A673 (cell line): ENCODE measurements around the gene TLE7.

Experiments used
- CTCF ChIP-seq: fragments of 300-800, 200-600 bp; sonication (generic); conservative IDR thresholded peaks from 2 replicates; pipeline ENCODE4 v1.5.1; 2017; ENCODE audit warnings: low read depth, mild to moderate bottlenecking, antibody characterized with exemption, low read length, moderate library complexity, mixed read lengths
- EZH2 ChIP-seq: fragments of 200-600 bp; sonication (generic); IDR thresholded peaks from 2 replicates; pipeline ENCODE4 v1.6.1; 2017; ENCODE audit warnings: borderline replicate concordance, low read depth, mild to moderate bottlenecking, mixed read lengths, antibody characterized with exemption, low read length; ENCODE audit not compliant: poor library complexity, severe bottlenecking

GRCh38 chr16:71407731-71408130 lies 34.1 kb downstream of the TLE7 start:
- TF ChIP-seq CTCF (no peak), EZH2 (no peak)
